GM10266 (cell line): Measurements from ENCODE around the gene DIAPH2.

ENCODE experiments used
- DNase-seq: peaks from one replicate; pipeline ENCODE4 v3.0.0; 2012; ENCODE audit errors: extremely low spot score
- TF ChIP-seq, protein P1 (sequence below): IDR thresholded peaks from 2 replicates; pipeline ENCODE4 v1.5.1; 2012; ENCODE audit warnings: mild to moderate bottlenecking, low read depth; ENCODE audit not compliant: control insufficient read depth, insufficient read depth; ENCODE audit errors: missing control alignments

The DIAPH2 gene

GRCh38 chrX:97547877-97548578 is 863.4 kb downstream of the DIAPH2 start:
- no peak for DNase-seq

GRCh38 chrX:97551821-97552220 is 867.2 kb downstream of the DIAPH2 start:
- TF ChIP-seq, protein P1, sequence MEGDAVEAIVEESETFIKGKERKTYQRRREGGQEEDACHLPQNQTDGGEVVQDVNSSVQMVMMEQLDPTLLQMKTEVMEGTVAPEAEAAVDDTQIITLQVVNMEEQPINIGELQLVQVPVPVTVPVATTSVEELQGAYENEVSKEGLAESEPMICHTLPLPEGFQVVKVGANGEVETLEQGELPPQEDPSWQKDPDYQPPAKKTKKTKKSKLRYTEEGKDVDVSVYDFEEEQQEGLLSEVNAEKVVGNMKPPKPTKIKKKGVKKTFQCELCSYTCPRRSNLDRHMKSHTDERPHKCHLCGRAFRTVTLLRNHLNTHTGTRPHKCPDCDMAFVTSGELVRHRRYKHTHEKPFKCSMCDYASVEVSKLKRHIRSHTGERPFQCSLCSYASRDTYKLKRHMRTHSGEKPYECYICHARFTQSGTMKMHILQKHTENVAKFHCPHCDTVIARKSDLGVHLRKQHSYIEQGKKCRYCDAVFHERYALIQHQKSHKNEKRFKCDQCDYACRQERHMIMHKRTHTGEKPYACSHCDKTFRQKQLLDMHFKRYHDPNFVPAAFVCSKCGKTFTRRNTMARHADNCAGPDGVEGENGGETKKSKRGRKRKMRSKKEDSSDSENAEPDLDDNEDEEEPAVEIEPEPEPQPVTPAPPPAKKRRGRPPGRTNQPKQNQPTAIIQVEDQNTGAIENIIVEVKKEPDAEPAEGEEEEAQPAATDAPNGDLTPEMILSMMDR: no peak
- no peak for DNase-seq

More at GRCh38 chrX:97547877-97548578, 863.4 kb downstream of the DIAPH2 start:
- TF ChIP-seq, protein P1: no peak

- no peak for DNase-seq
- TF ChIP-seq, protein P1: no peak
These were observed 869.2 kb downstream of the DIAPH2 start for GRCh38 chrX:97553833-97554232.

GRCh38 chrX:97556359-97556758 is 871.7 kb downstream of the DIAPH2 start:
- no peak for DNase-seq
- TF ChIP-seq, protein P1: no peak

DNA sequence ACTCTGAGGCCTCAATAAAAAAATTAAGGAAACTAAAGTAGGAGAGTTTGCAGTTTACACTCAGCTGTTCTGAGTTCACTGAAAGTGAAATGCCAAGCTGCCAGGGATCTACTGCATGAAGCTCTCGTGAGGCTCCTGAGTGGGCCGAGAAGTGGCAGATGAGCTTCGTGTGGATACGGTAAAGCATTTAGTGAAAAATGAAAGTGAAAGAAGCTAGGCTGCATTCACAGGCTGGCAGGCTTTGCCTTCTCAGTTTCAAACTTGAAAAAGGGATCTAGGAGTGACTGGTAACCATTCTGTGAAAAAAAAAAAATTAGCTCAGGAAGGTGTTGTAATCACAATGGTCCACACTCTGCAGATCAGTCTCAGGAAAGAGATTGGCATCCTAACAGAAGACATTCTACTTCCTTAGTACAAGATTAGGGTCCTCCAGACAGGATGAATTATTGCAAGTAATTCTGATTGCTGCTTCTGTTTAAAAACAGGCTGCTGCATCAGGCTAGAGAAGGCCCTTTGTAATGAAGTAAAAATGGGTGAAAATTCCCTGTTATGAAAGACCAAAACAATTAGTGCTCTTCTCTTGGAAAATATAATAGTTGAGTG is 879.0 kb downstream of the DIAPH2 start:
- TF ChIP-seq, protein P1: no peak
- peak; percentile 12 for DNase-seq

- TF ChIP-seq, protein P1: no peak
- no peak for DNase-seq
These were observed 879.9 kb downstream of the DIAPH2 start for GRCh38 chrX:97564496-97564895.

DNA sequence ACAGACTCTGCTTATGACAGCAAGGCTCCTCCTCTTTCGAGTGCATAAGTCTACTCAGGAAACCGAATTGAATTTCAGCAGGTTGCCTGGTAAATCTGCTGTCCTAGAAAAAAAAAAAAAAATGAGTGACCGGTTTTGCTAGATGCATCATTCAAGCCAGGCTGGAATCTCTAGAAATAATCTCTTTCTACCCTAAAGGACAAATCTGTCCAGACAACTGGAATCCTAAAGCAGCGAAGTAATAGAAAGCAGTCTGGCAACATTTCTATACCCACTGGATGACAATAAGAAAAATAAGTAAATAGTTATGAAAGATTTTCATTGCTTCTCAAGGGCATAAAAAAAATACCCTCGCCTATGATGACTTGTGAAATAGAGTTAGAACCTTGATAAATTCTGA is 902.5 kb downstream of the DIAPH2 start:
- no peak for DNase-seq
- TF ChIP-seq, protein P1: no peak
